Measurements from ENCODE around the gene FGF5. TPM values are rescaled to one million over a fixed set of nuclear protein-coding genes. Genes with fewer than 3 reads are reported as not detected.
"Not testable (repeated sequence)": the region's sequence is repeated elsewhere in the genome, so short reads cannot be mapped to it uniquely, and the experiment has no call there.

Gene FGF5
- total RNA-seq, 1 donor from 2014 or later: not detected

- Mint-ChIP-seq H3K27ac (no peak overlapping the region), H3K27me3 (ENCODE audit: insufficient read depth) (peaks cover 16% of the 10 kb centered on the region), H3K36me3 (ENCODE audit: low read depth) (no peaks in the 10 kb centered on the region), H3K4me1 (ENCODE audit: low read depth) (no peaks in the 10 kb centered on the region), H3K9me3 (no peaks in the 10 kb centered on the region), H3K4me3 (no peak overlapping the region)
- no peak for DNase-seq (ENCODE audit: low spot score)
- intact Hi-C loops (cut with micrococcal nuclease): no loop called here
Measured at GRCh38 chr4:80276931-80277330, 10.5 kb downstream of the FGF5 start.

DNA sequence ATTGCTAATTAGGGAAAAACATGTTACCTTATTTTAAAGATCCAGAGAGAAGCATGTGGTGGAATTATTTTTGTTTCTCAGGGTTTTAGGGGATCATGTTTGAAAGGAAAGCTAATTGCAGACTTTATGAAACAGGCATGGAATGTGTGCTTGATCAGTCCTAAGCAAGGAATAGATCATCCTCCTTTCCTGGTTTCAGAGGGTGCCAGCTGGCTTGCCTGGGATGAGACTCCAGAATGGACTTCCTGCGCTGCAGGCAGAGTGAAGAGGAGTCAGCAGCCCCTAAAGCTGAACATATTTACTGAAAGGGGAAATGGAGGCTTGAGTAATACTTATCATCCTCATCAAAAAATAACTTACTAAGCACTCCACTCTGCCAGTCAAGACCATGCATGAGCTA, 13.3 kb downstream of the FGF5 start:
- H3K4me1 Mint-ChIP-seq (ENCODE audit: low read depth): no peaks in the 10 kb centered on the region
- no peak overlapping the region for H3K27ac Mint-ChIP-seq
- intact Hi-C loops (cut with micrococcal nuclease): no loop called here
- H3K9me3 Mint-ChIP-seq: no peaks in the 10 kb centered on the region
- H3K36me3 Mint-ChIP-seq (ENCODE audit: low read depth): no peaks in the 10 kb centered on the region
- H3K27me3 Mint-ChIP-seq (ENCODE audit: insufficient read depth): peaks cover 9% of the 10 kb centered on the region
- no peak overlapping the region for H3K4me3 Mint-ChIP-seq
- no peak for DNase-seq (ENCODE audit: low spot score)

GRCh38 chr4:80286451-80286850, 20.0 kb downstream of the FGF5 start:
- Mint-ChIP-seq H3K27me3 (ENCODE audit: insufficient read depth) (peaks cover 3% of the 10 kb centered on the region), H3K4me3 (no peak overlapping the region), H3K36me3 (ENCODE audit: low read depth) (no peaks in the 10 kb centered on the region), H3K4me1 (ENCODE audit: low read depth) (no peaks in the 10 kb centered on the region), H3K27ac (no peak overlapping the region), H3K9me3 (no peaks in the 10 kb centered on the region)
- DNase-seq (ENCODE audit: low spot score): no peak
- intact Hi-C loops (cut with micrococcal nuclease): no loop called here

GRCh38 chr4:80290665-80291064, 24.2 kb downstream of the FGF5 start:
- intact Hi-C loops (cut with micrococcal nuclease); H3K9me3 Mint-ChIP-seq; H3K27ac Mint-ChIP-seq; H3K36me3 Mint-ChIP-seq (ENCODE audit: low read depth); H3K4me3 Mint-ChIP-seq; H3K4me1 Mint-ChIP-seq (ENCODE audit: low read depth); DNase-seq (ENCODE audit: low spot score): not testable (repeated sequence)
- H3K27me3 Mint-ChIP-seq (ENCODE audit: insufficient read depth): peaks cover 10% of the 10 kb centered on the region

GRCh38 chr4:80294206-80294605, 27.7 kb downstream of the FGF5 start:
- Mint-ChIP-seq H3K27ac (no peak overlapping the region), H3K4me1 (ENCODE audit: low read depth) (no peaks in the 10 kb centered on the region), H3K9me3 (no peaks in the 10 kb centered on the region), H3K27me3 (ENCODE audit: insufficient read depth) (peaks cover 10% of the 10 kb centered on the region), H3K4me3 (no peak overlapping the region), H3K36me3 (ENCODE audit: low read depth) (no peaks in the 10 kb centered on the region)
- intact Hi-C loops (cut with micrococcal nuclease): no loop called here
- no peak for DNase-seq (ENCODE audit: low spot score)

DNA sequence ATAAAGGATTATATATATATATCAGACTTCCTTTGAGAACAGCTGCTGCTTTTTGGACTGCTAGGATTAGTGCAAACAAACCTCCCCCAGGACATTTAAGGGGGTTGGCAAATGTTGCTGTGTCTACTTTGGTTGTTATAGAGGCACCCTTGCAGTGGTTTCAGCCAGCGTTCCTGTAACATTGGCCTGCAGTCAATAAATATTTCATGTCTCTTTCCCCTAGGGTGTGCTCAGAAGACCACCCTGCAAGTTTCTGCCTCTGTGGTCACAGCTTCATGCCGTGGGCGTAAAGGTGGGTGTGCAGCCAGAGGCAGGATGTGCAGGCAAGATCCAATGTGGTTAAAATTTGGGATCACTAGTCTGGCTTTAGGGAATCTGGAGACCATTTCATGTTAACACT, 28.9 kb downstream of the FGF5 start:
- Mint-ChIP-seq H3K4me3 (no peak overlapping the region), H3K36me3 (ENCODE audit: low read depth) (no peaks in the 10 kb centered on the region), H3K27ac (no peak overlapping the region), H3K4me1 (ENCODE audit: low read depth) (no peaks in the 10 kb centered on the region), H3K9me3 (no peaks in the 10 kb centered on the region), H3K27me3 (ENCODE audit: insufficient read depth) (peaks cover 10% of the 10 kb centered on the region)
- intact Hi-C loops (cut with micrococcal nuclease): no loop called here
- no peak for DNase-seq (ENCODE audit: low spot score)

- DNase-seq (ENCODE audit: low spot score): no peak
- H3K9me3 Mint-ChIP-seq: no peaks in the 10 kb centered on the region
- no peaks in the 10 kb centered on the region for H3K36me3 Mint-ChIP-seq (ENCODE audit: low read depth)
- H3K4me1 Mint-ChIP-seq (ENCODE audit: low read depth): no peaks in the 10 kb centered on the region
- no peak overlapping the region for H3K27ac Mint-ChIP-seq
- H3K4me3 Mint-ChIP-seq: no peak overlapping the region
- H3K27me3 Mint-ChIP-seq (ENCODE audit: insufficient read depth): peaks cover 10% of the 10 kb centered on the region
- intact Hi-C loops (cut with micrococcal nuclease): no loop called here
Measured at GRCh38 chr4:80295826-80296225, 29.4 kb downstream of the FGF5 start.

GRCh38 chr4:80301884-80302283, 35.4 kb downstream of the FGF5 start:
- H3K27me3 Mint-ChIP-seq (ENCODE audit: insufficient read depth): peaks cover 17% of the 10 kb centered on the region
- H3K36me3 Mint-ChIP-seq (ENCODE audit: low read depth): no peaks in the 10 kb centered on the region
- intact Hi-C loops (cut with micrococcal nuclease): no loop called here
- H3K9me3 Mint-ChIP-seq: no peaks in the 10 kb centered on the region
- H3K27ac Mint-ChIP-seq: no peak overlapping the region
- no peaks in the 10 kb centered on the region for H3K4me1 Mint-ChIP-seq (ENCODE audit: low read depth)
- H3K4me3 Mint-ChIP-seq: no peak overlapping the region
- no peak for DNase-seq (ENCODE audit: low spot score)

DNA sequence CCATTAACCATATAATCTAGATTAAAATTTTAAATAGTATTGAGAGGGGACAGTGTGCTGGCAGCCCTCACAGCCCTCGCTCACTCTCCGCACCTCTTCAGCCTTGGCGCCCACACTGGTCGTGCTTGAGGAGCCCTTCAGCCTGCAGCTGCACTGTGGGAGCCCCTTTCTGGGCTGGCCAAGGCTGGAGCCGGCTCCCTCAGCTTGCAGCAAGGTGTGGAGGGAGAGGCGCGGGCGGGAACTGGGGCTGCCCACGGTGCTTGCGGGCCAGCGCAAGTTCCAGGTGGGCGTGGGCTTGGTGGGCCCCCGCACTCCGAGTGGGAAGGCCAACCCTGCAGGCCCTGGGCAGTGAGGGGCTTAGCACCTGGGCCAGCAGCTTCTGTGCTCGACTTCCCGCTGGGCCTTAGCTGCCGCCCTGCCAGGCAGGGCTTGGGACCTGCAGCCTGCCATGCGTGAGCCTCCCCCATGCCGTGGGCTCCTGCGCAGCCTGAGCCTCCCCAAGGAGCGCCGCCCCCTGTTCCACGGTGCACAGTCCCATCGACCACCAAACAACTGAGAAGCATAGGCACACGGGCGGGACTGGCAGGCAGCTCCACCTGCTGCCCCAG, 36.3 kb downstream of the FGF5 start:
- no peak overlapping the region for H3K27ac Mint-ChIP-seq
- H3K36me3 Mint-ChIP-seq (ENCODE audit: low read depth): no peaks in the 10 kb centered on the region
- no peaks in the 10 kb centered on the region for H3K4me1 Mint-ChIP-seq (ENCODE audit: low read depth)
- DNase-seq (ENCODE audit: low spot score): no peak
- no peak overlapping the region for H3K4me3 Mint-ChIP-seq
- peaks cover 18% of the 10 kb centered on the region for H3K27me3 Mint-ChIP-seq (ENCODE audit: insufficient read depth)
- intact Hi-C loops (cut with micrococcal nuclease): no loop called here
- H3K9me3 Mint-ChIP-seq: no peaks in the 10 kb centered on the region

- intact Hi-C loops (cut with micrococcal nuclease): no loop called here
- no peaks in the 10 kb centered on the region for H3K36me3 Mint-ChIP-seq (ENCODE audit: low read depth)
Measured at GRCh38 chr4:80305466-80305865, 39.0 kb downstream of the FGF5 start.

GRCh38 chr4:80306260-80306659, 39.8 kb downstream of the FGF5 start:
- H3K4me1 Mint-ChIP-seq (ENCODE audit: low read depth): no peaks in the 10 kb centered on the region
- H3K4me3 Mint-ChIP-seq: no peak overlapping the region
- no peak overlapping the region for H3K27ac Mint-ChIP-seq
- intact Hi-C loops (cut with micrococcal nuclease): no loop called here
- H3K9me3 Mint-ChIP-seq: no peaks in the 10 kb centered on the region
- H3K36me3 Mint-ChIP-seq (ENCODE audit: low read depth): no peaks in the 10 kb centered on the region
- H3K27me3 Mint-ChIP-seq (ENCODE audit: insufficient read depth): peaks cover 17% of the 10 kb centered on the region
- no peak for DNase-seq (ENCODE audit: low spot score)

More at GRCh38 chr4:80305466-80305865, 39.0 kb downstream of the FGF5 start:
- no peaks in the 10 kb centered on the region for H3K4me1 Mint-ChIP-seq (ENCODE audit: low read depth)
- H3K27me3 Mint-ChIP-seq (ENCODE audit: insufficient read depth): peaks cover 20% of the 10 kb centered on the region
- no peak overlapping the region for H3K4me3 Mint-ChIP-seq
- no peaks in the 10 kb centered on the region for H3K9me3 Mint-ChIP-seq
- no peak overlapping the region for H3K27ac Mint-ChIP-seq
- no peak for DNase-seq (ENCODE audit: low spot score)

DNA sequence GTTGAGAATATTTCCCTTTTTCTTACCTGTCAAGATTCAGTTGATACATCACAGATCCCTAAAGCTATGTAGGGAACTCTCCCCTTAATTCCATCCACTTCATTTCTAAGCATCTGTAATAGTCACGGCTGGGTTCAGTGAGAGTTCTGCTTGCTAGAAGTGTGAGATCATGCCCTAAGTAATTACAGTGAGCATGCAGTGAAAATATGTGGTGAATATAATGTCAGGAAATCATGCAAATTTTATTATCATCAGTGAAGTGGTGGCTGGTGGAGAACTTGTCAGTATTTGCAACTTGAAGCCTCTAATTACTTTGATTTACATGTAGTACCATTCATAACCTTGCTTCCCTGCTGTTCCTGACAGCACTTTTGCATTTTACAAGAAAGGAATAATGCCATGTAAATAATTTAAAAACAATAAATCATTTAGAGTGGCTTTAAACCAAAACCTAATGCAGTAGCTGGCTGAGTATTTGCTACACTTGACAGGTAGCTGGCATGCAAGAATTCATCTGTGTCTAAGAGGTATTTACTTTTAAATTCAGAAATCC, 40.8 kb downstream of the FGF5 start:
- H3K36me3 Mint-ChIP-seq (ENCODE audit: low read depth): no peaks in the 10 kb centered on the region
- no peak overlapping the region for H3K27ac Mint-ChIP-seq
- no peaks in the 10 kb centered on the region for H3K9me3 Mint-ChIP-seq
- no peak overlapping the region for H3K4me3 Mint-ChIP-seq
- intact Hi-C loops (cut with micrococcal nuclease): no loop called here
- H3K27me3 Mint-ChIP-seq (ENCODE audit: insufficient read depth): peaks cover 19% of the 10 kb centered on the region
- H3K4me1 Mint-ChIP-seq (ENCODE audit: low read depth): no peaks in the 10 kb centered on the region
- DNase-seq (ENCODE audit: low spot score): no peak

DNA sequence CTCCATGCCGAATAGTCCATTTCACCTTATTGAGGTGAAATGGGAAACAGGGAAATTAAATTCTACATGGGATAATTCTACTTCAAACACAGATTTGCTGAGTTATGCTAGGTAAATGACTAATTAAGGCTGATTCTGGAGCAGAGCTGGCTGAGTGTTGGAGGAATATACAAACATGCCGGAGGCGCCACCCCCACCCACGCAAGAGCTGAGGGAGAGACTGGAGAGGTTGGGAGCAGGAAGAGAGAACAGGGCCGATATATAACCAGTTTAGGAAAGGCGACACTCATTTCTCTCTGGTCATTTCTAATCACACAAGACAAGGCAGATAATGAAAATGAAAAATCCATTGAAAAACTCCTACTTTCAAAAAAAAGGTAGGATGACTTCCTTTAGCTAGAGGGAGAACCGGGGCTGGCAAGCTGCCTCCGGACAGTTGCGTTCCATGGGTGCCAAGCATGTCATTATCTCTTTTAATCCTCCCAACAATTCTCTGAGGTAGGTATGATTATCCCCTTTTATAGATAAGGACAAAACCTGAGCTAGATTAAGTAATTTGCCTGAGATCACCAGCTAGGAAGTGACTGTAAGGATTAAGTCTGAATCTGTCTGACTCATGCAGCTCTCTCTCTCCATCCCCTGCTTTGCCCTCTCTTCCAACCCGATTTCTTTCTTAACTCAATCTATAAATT, 41.5 kb downstream of the FGF5 start:
- H3K4me3 Mint-ChIP-seq: no peak overlapping the region
- no peaks in the 10 kb centered on the region for H3K36me3 Mint-ChIP-seq (ENCODE audit: low read depth)
- intact Hi-C loops (cut with micrococcal nuclease): no loop called here
- H3K9me3 Mint-ChIP-seq: no peaks in the 10 kb centered on the region
- H3K4me1 Mint-ChIP-seq (ENCODE audit: low read depth): no peaks in the 10 kb centered on the region
- DNase-seq (ENCODE audit: low spot score): no peak
- H3K27ac Mint-ChIP-seq: no peak overlapping the region
- H3K27me3 Mint-ChIP-seq (ENCODE audit: insufficient read depth): peaks cover 19% of the 10 kb centered on the region

Data from activated T-helper 1 cell treated with anti-CD3 and anti-CD28 coated beads, Interleukin-12 subunit alpha, Interleukin-12 subunit beta, Interleukin-2, Interleukin-4 antibody, amounts not matched to agents 30 ng/mL and 10 ng/mL and 1 ng/mL, durations not matched to agents 14 hours and 24 hours and 36 hours (primary cell).